Measurements from ENCODE around the gene FCMR. TPM values are rescaled to one million over a fixed set of nuclear protein-coding genes. Genes with fewer than 3 reads are reported as not detected.

Gene FCMR
- polyA plus RNA-seq, 1 experiment, result 1.1 TPM

- no peak for DNase-seq (ENCODE audit: low read depth, low spot score)
- Histone ChIP-seq H3K9me3 (ENCODE audit: control insufficient read depth, insufficient read depth, low read length) (no peaks in the 10 kb centered on the region), H3K4me3 (ENCODE audit: low read depth, low read length) (no peak overlapping the region), H3K27ac (ENCODE audit: low read depth, low read length) (no peak overlapping the region), H3K27me3 (ENCODE audit: control insufficient read depth, insufficient read depth, low read length) (no peaks in the 10 kb centered on the region)
- POLR2A ChIA-PET, result no interaction called here
- CTCF ChIA-PET, result interaction anchor here (0.6 to 1.4 kb wide), 5 partner anchors 8 to 50 kb away, joined by 3 to 6 read pairs (median 3); partner anchors contain the start of gene IL20
- TF ChIP-seq CTCF (IDR thresholded peaks at IDR 0.05; ENCODE audit: low read depth, low read length), result no peak
Measured at GRCh38 chr1:206878456-206878855, 43.3 kb downstream of the FCMR start.

GRCh38 chr1:206875752-206876377 lies 45.9 kb downstream of the FCMR start:
- POLR2A ChIA-PET, result no interaction called here
- CTCF ChIA-PET, result no interaction called here
- H3K27me3 ChIP-seq (ENCODE audit: control insufficient read depth, insufficient read depth, low read length), result no peaks in the 10 kb centered on the region
- H3K9me3 ChIP-seq (ENCODE audit: control insufficient read depth, insufficient read depth, low read length), result peaks cover 4% of the 10 kb centered on the region; the same call in 1 of the 2 replicates
- DNase-seq (ENCODE audit: low read depth, low spot score), result no peak
- TF ChIP-seq CTCF (IDR thresholded peaks at IDR 0.05; ENCODE audit: low read depth, low read length), result no peak
- H3K4me3 ChIP-seq (ENCODE audit: low read depth, low read length), result no peak overlapping the region
- H3K27ac ChIP-seq (ENCODE audit: low read depth, low read length), result no peak overlapping the region

GRCh38 chr1:206873603-206874188 lies 48.0 kb downstream of the FCMR start:
- no peak overlapping the region for H3K4me3 ChIP-seq (ENCODE audit: low read depth, low read length)
- no peaks in the 10 kb centered on the region for H3K27me3 ChIP-seq (ENCODE audit: control insufficient read depth, insufficient read depth, low read length)
- CTCF ChIA-PET, result interaction anchor here (0.8 to 4.1 kb wide), 3 partner anchors 10 to 38 kb away, joined by 3 to 19 read pairs (median 3); no protein-coding TSS in a partner anchor
- POLR2A ChIA-PET, result no interaction called here
- no peak for TF ChIP-seq CTCF (IDR thresholded peaks at IDR 0.05; ENCODE audit: low read depth, low read length)
- H3K27ac ChIP-seq (ENCODE audit: low read depth, low read length), result no peak overlapping the region
- DNase-seq (ENCODE audit: low read depth, low spot score), result no peak
- H3K9me3 ChIP-seq (ENCODE audit: control insufficient read depth, insufficient read depth, low read length), result peaks cover 4% of the 10 kb centered on the region; the same call in 1 of the 2 replicates

- POLR2A ChIA-PET, result no interaction called here
- Histone ChIP-seq H3K27me3 (ENCODE audit: control insufficient read depth, insufficient read depth, low read length) (no peaks in the 10 kb centered on the region), H3K9me3 (ENCODE audit: control insufficient read depth, insufficient read depth, low read length) (peaks cover 4% of the 10 kb centered on the region; the same call in 1 of the 2 replicates), H3K27ac (ENCODE audit: low read depth, low read length) (no peak overlapping the region), H3K4me3 (ENCODE audit: low read depth, low read length) (no peak overlapping the region)
- CTCF ChIA-PET, result interaction anchor here (0.5 to 4.1 kb wide), 3 partner anchors 8 to 47 kb away, joined by 4 to 19 read pairs (median 5); no protein-coding TSS in a partner anchor
- DNase-seq (ENCODE audit: low read depth, low spot score), result no peak
- no peak for TF ChIP-seq CTCF (IDR thresholded peaks at IDR 0.05; ENCODE audit: low read depth, low read length)
Measured at GRCh38 chr1:206872139-206872538, 49.6 kb downstream of the FCMR start.

- TF ChIP-seq CTCF (IDR thresholded peaks at IDR 0.05; ENCODE audit: low read depth, low read length), result no peak
- ChIA-PET POLR2A (no interaction called here), CTCF (interaction anchor here (1.3 to 1.8 kb wide), 2 partner anchors 43 to 44 kb away, joined by 4 read pairs; no protein-coding TSS in a partner anchor)
- Histone ChIP-seq H3K9me3 (ENCODE audit: control insufficient read depth, insufficient read depth, low read length) (peaks cover 4% of the 10 kb centered on the region; the same call in 1 of the 2 replicates), H3K27me3 (ENCODE audit: control insufficient read depth, insufficient read depth, low read length) (no peaks in the 10 kb centered on the region), H3K27ac (ENCODE audit: low read depth, low read length) (no peak overlapping the region), H3K4me3 (ENCODE audit: low read depth, low read length) (no peak overlapping the region)
- no peak for DNase-seq (ENCODE audit: low read depth, low spot score)
Measured at GRCh38 chr1:206868264-206868663, 53.5 kb downstream of the FCMR start.

All from AG04450 (cell line).